ENCODE data around the gene FICD. TPM values are rescaled to one million over a fixed set of nuclear protein-coding genes. Genes with fewer than 3 reads are reported as not detected.
A peak's percentile ranks its signal among the peaks of the same experiment; 100 is the strongest.

Gene FICD
- total and polyA plus RNA-seq, 2 of the 13 experiments (the other 11 are each of a cell fraction or from before 2014, with no cell fraction given), result 0.99 to 3.0 TPM

- TF ChIP-seq ZBTB34 (CRISPR knock-in tag; IDR thresholded peaks at IDR 0.05) (no peak), SIX1 (CRISPR knock-in tag; IDR thresholded peaks at IDR 0.05; ENCODE audit: borderline replicate concordance) (no peak), ZNF7 (CRISPR knock-in tag; IDR thresholded peaks at IDR 0.05) (no peak), ESRRA (CRISPR knock-in tag; IDR thresholded peaks at IDR 0.05; ENCODE audit: low read depth) (0 out of 2 replicates have a peak, but pooled peaks have one; percentile 30), RCOR2 (CRISPR knock-in tag; IDR thresholded peaks at IDR 0.05) (no peak), XBP1 (CRISPR knock-in tag; IDR thresholded peaks at IDR 0.05) (no peak), ZFP37 (CRISPR knock-in tag; IDR thresholded peaks at IDR 0.05; ENCODE audit: borderline replicate concordance) (no peak), REPIN1 (CRISPR knock-in tag; IDR thresholded peaks at IDR 0.05; ENCODE audit: borderline replicate concordance, low read depth) (no peak), ZNF776 (CRISPR knock-in tag; IDR thresholded peaks at IDR 0.05) (no peak), ZNF550 (CRISPR knock-in tag; IDR thresholded peaks at IDR 0.05; ENCODE audit: borderline replicate concordance) (no peak), ZNF17 (CRISPR knock-in tag; IDR thresholded peaks at IDR 0.05) (no peak), ZNF138 (CRISPR knock-in tag; IDR thresholded peaks at IDR 0.05; ENCODE audit: low read depth) (no peak), SIX4 (CRISPR knock-in tag; IDR thresholded peaks at IDR 0.05) (no peak), SYNCRIP (IDR thresholded peaks at IDR 0.05; ENCODE audit: insufficient read depth, low read depth, low read length) (no peak), ZNF18 (CRISPR knock-in tag; IDR thresholded peaks at IDR 0.05; ENCODE audit: insufficient replicate concordance) (no peak), DMTF1 (CRISPR knock-in tag; IDR thresholded peaks at IDR 0.05) (no peak), KLF16 (CRISPR knock-in tag; IDR thresholded peaks at IDR 0.05) (no peak), SAP130 (CRISPR knock-in tag; IDR thresholded peaks at IDR 0.05; ENCODE audit: low read depth) (peak; percentile 73), SNAPC4 (CRISPR knock-in tag; IDR thresholded peaks at IDR 0.05) (no peak), ELF1 (CRISPR knock-in tag; IDR thresholded peaks at IDR 0.05) (no peak)
Measured at GRCh38 chr12:108563136-108563803, 48.2 kb downstream of the FICD start (continued).

Data from HepG2 (cell line).